Glutamatergic neuron (in vitro differentiated cells): ENCODE results near the gene UGT1A1. TPM values are rescaled to one million over a fixed set of nuclear protein-coding genes. Genes with fewer than 3 reads are reported as not detected.

Experiments used
- DNase-seq: peaks from one replicate; pipeline ENCODE4 v3.0.0; 2022
- H3K27ac Mint-ChIP-seq: one replicate; pipeline ENCODE4 v1.8.0; 2020; ENCODE audit warnings: mild to moderate bottlenecking, mixed read lengths, inconsistent platforms; ENCODE audit not compliant: unreplicated experiment
- H3K27me3 Mint-ChIP-seq: one replicate; pipeline ENCODE4 v1.8.0; 2020; ENCODE audit warnings: mild to moderate bottlenecking, moderate library complexity, mixed read lengths, inconsistent platforms; ENCODE audit not compliant: unreplicated experiment
- H3K36me3 Mint-ChIP-seq: one replicate; pipeline ENCODE4 v1.8.0; 2020; ENCODE audit warnings: mild to moderate bottlenecking, mixed read lengths, inconsistent platforms; ENCODE audit not compliant: unreplicated experiment
- H3K4me1 Mint-ChIP-seq: one replicate; pipeline ENCODE4 v1.8.0; 2020; ENCODE audit warnings: mild to moderate bottlenecking, low read depth, mixed read lengths, inconsistent platforms; ENCODE audit not compliant: unreplicated experiment
- H3K4me3 Mint-ChIP-seq: one replicate; pipeline ENCODE4 v1.8.0; 2020; ENCODE audit warnings: mild to moderate bottlenecking, mixed read lengths, inconsistent platforms; ENCODE audit not compliant: unreplicated experiment
- H3K9me3 Mint-ChIP-seq: one replicate; pipeline ENCODE4 v1.8.0; 2020; ENCODE audit warnings: mild to moderate bottlenecking, moderate library complexity, mixed read lengths, inconsistent platforms; ENCODE audit not compliant: unreplicated experiment
- CTCF ChIP-seq: fragments of 200-600 bp; sonication (generic); IDR thresholded peaks from one replicate; pipeline ENCODE4 v1.5.0; 2021; ENCODE audit not compliant: partially characterized antibody, unreplicated experiment
- total RNA-seq: library from RNA; stranded (reverse); fragmentation: NEBNext Ultra II Directional; extraction: Animal tissue kit (Norgen Biotek cat#: 25700); gene quantifications from one replicate; pipeline ENCODE4 v1.2.1, GENCODE V29; 2021; ENCODE audit not compliant: unreplicated experiment

The UGT1A1 gene
- total RNA-seq, 1 donor from 2014 or later: not detected

- TF ChIP-seq CTCF: no peak
- no peak for DNase-seq
- no peaks in the 10 kb centered on the region for H3K4me1 Mint-ChIP-seq
- peaks cover 3% of the 10 kb centered on the region for H3K27me3 Mint-ChIP-seq
- no peaks in the 10 kb centered on the region for H3K9me3 Mint-ChIP-seq
- no peak overlapping the region for H3K27ac Mint-ChIP-seq
- no peak overlapping the region for H3K4me3 Mint-ChIP-seq
- H3K36me3 Mint-ChIP-seq: no peaks in the 10 kb centered on the region
Measured at GRCh38 chr2:233764264-233764663, 4.2 kb downstream of the UGT1A1 start.

- TF ChIP-seq CTCF: no peak
- Mint-ChIP-seq H3K27ac (no peak overlapping the region), H3K4me3 (no peak overlapping the region), H3K4me1 (no peaks in the 10 kb centered on the region), H3K9me3 (no peaks in the 10 kb centered on the region), H3K36me3 (no peaks in the 10 kb centered on the region), H3K27me3 (peaks cover 3% of the 10 kb centered on the region)
- no peak for DNase-seq
Measured at GRCh38 chr2:233764761-233765160, 4.7 kb downstream of the UGT1A1 start.

- no peak for DNase-seq
- TF ChIP-seq CTCF: no peak
- Mint-ChIP-seq H3K4me1 (no peaks in the 10 kb centered on the region), H3K9me3 (no peaks in the 10 kb centered on the region), H3K27me3 (no peaks in the 10 kb centered on the region), H3K36me3 (no peaks in the 10 kb centered on the region), H3K27ac (no peak overlapping the region), H3K4me3 (no peak overlapping the region)
Measured at GRCh38 chr2:233766416-233766815, 6.3 kb downstream of the UGT1A1 start.

- no peak overlapping the region for H3K4me3 Mint-ChIP-seq
- no peaks in the 10 kb centered on the region for H3K9me3 Mint-ChIP-seq
- H3K36me3 Mint-ChIP-seq: no peaks in the 10 kb centered on the region
- H3K4me1 Mint-ChIP-seq: no peaks in the 10 kb centered on the region
- H3K27me3 Mint-ChIP-seq: no peaks in the 10 kb centered on the region
- H3K27ac Mint-ChIP-seq: no peak overlapping the region
- DNase-seq: no peak
- TF ChIP-seq CTCF: no peak
Measured at GRCh38 chr2:233768076-233768475, 8.0 kb downstream of the UGT1A1 start.

- no peak for TF ChIP-seq CTCF
- Mint-ChIP-seq H3K9me3 (no peaks in the 10 kb centered on the region), H3K27me3 (no peaks in the 10 kb centered on the region), H3K4me3 (no peak overlapping the region), H3K27ac (no peak overlapping the region), H3K36me3 (no peaks in the 10 kb centered on the region), H3K4me1 (no peaks in the 10 kb centered on the region)
- no peak for DNase-seq
Measured at GRCh38 chr2:233769260-233769659, 9.2 kb downstream of the UGT1A1 start.
